WTC11 (cell line): ENCODE measurements around the gene MRPL39. TPM values are rescaled to one million over a fixed set of nuclear protein-coding genes. Genes with fewer than 3 reads are reported as not detected.
A peak's percentile ranks its signal among the peaks of the same experiment; 100 is the strongest.

Experiments
- ATAC-seq: fragments of 200-7000 bp; cut with Tn5 transposase; 2 replicates; pipeline ENCODE4 v1.10.0; 2021; ENCODE audit warnings: mild to moderate bottlenecking, moderate library complexity
- CTCF ChIA-PET: fragments of 300-600 bp; sonication (Branson Sonifier 250); formaldehyde crosslinking; loops from one replicate; lab custom pipeline; 2021; ENCODE audit warnings: antibody characterized with exemption; lab: Charles Lee
- POLR2A ChIA-PET: fragments of 350-600 bp; sonication (Branson Sonifier 250); formaldehyde crosslinking; loops from one replicate; lab custom pipeline; 2021; ENCODE audit warnings: antibody characterized with exemption; lab: Charles Lee
- DNase-seq: peaks from one replicate; pipeline ENCODE4 v3.0.0; 2021; ENCODE audit warnings: low spot score
- H3K27ac Mint-ChIP-seq: 2 replicates; pipeline ENCODE4 v1.8.0; 2021; ENCODE audit warnings: mixed read lengths
- H3K27me3 Mint-ChIP-seq: 2 replicates; pipeline ENCODE4 v1.8.0; 2021; ENCODE audit warnings: low read depth, mild to moderate bottlenecking, moderate library complexity, mixed read lengths
- H3K36me3 Mint-ChIP-seq: 2 replicates; pipeline ENCODE4 v1.8.0; 2021; ENCODE audit warnings: mixed read lengths
- H3K4me1 Mint-ChIP-seq: 2 replicates; pipeline ENCODE4 v1.8.0; 2022; ENCODE audit warnings: mixed read lengths
- H3K4me3 Mint-ChIP-seq: 2 replicates; pipeline ENCODE4 v1.8.0; 2021; ENCODE audit warnings: mild to moderate bottlenecking, moderate library complexity, mixed read lengths
- H3K9me3 Mint-ChIP-seq: 2 replicates; pipeline ENCODE4 v1.8.0; 2021; ENCODE audit warnings: mixed read lengths
- AR ChIP-seq: fragments of 250-450 bp; sonication (Bioruptor Pico); IDR thresholded peaks from 2 replicates; pipeline ENCODE4 v1.9.0; 2021; ENCODE audit warnings: mild to moderate bottlenecking
- ATF6 ChIP-seq: sonication (generic); formaldehyde crosslinking; IDR thresholded peaks from 2 replicates; pipeline ENCODE4 v1.8.1; 2023; ENCODE audit warnings: mild to moderate bottlenecking, missing genetic modification reagents
- CBFB ChIP-seq: sonication (generic); formaldehyde crosslinking; IDR thresholded peaks from 2 replicates; pipeline ENCODE4 v1.8.1; 2022; ENCODE audit warnings: mild to moderate bottlenecking, low read depth, missing genetic modification reagents
- ELF4 ChIP-seq: sonication (generic); formaldehyde crosslinking; IDR thresholded peaks from 2 replicates; pipeline ENCODE4 v1.8.1; 2022; ENCODE audit warnings: low read depth, mild to moderate bottlenecking, moderate library complexity, missing genetic modification reagents
- FOXK1 ChIP-seq: sonication (generic); formaldehyde crosslinking; IDR thresholded peaks from 2 replicates; pipeline ENCODE4 v1.8.0; 2022; ENCODE audit warnings: mild to moderate bottlenecking, moderate library complexity, missing genetic modification reagents
- GABPB1 ChIP-seq: sonication (generic); formaldehyde crosslinking; IDR thresholded peaks from 2 replicates; pipeline ENCODE4 v1.8.1; 2023; ENCODE audit warnings: mild to moderate bottlenecking, missing genetic modification reagents
- GTF2I ChIP-seq: fragments of 250-450 bp; sonication (Bioruptor Pico); conservative IDR thresholded peaks from 2 replicates; pipeline ENCODE4 v1.4.0; 2021; ENCODE audit warnings: mild to moderate bottlenecking
- MXD4 ChIP-seq: fragments of 250-450 bp; sonication (Bioruptor Pico); IDR thresholded peaks from 2 replicates; pipeline ENCODE4 v1.8.0; 2021; ENCODE audit warnings: mild to moderate bottlenecking, moderate library complexity, borderline replicate concordance
- NFATC4 ChIP-seq: fragments of 250-450 bp; sonication (Bioruptor Pico); IDR thresholded peaks from 2 replicates; pipeline ENCODE4 v1.9.0; 2021; ENCODE audit warnings: mild to moderate bottlenecking
- TCF7 ChIP-seq: sonication (generic); formaldehyde crosslinking; IDR thresholded peaks from 2 replicates; pipeline ENCODE4 v1.8.0; 2022; ENCODE audit warnings: mild to moderate bottlenecking, low read depth, missing genetic modification reagents, moderate library complexity
- TP53 ChIP-seq: sonication (generic); formaldehyde crosslinking; IDR thresholded peaks from 2 replicates; pipeline ENCODE4 v1.8.1; 2023; ENCODE audit warnings: mild to moderate bottlenecking, missing genetic modification reagents
- ZNF219 ChIP-seq: sonication (generic); formaldehyde crosslinking; IDR thresholded peaks from 2 replicates; pipeline ENCODE4 v1.8.0; 2023; ENCODE audit warnings: missing genetic modification reagents, mild to moderate bottlenecking, borderline replicate concordance
- ZNF263 ChIP-seq: sonication (generic); formaldehyde crosslinking; IDR thresholded peaks from 2 replicates; pipeline ENCODE4 v1.8.1; 2022; ENCODE audit warnings: low read depth, mild to moderate bottlenecking, moderate library complexity, missing genetic modification reagents
- ZNF416 ChIP-seq: fragments of 250-450 bp; sonication (Bioruptor Pico); IDR thresholded peaks from 2 replicates; pipeline ENCODE4 v1.9.0; 2021; ENCODE audit warnings: mild to moderate bottlenecking, inconsistent platforms
- ZNF423 ChIP-seq: fragments of 250-450 bp; sonication (Bioruptor Pico); IDR thresholded peaks from 2 replicates; pipeline ENCODE4 v2.1.2; 2022; ENCODE audit warnings: mild to moderate bottlenecking, moderate library complexity
- ZNF671 ChIP-seq: fragments of 250-450 bp; sonication (Bioruptor Pico); IDR thresholded peaks from 2 replicates; pipeline ENCODE4 v1.8.0; 2021; ENCODE audit warnings: mild to moderate bottlenecking
- total RNA-seq: library from RNA; stranded (reverse); gene quantifications from 3 replicates; pipeline ENCODE4 v1.2.3, GENCODE V29; 2021
- TF ChIP-seq, protein P1 (sequence below): sonication (generic); formaldehyde crosslinking; IDR thresholded peaks from 2 replicates; pipeline ENCODE4 v1.8.0; 2022; ENCODE audit warnings: mild to moderate bottlenecking, missing genetic modification reagents
- TF ChIP-seq, protein P2 (sequence below): fragments of 250-450 bp; sonication (Bioruptor Pico); IDR thresholded peaks from 2 replicates; pipeline ENCODE4 v1.8.0; 2021; ENCODE audit warnings: mild to moderate bottlenecking
- TF ChIP-seq, protein P3 (sequence below): sonication (generic); formaldehyde crosslinking; IDR thresholded peaks from 2 replicates; pipeline ENCODE4 v1.8.1; 2022; ENCODE audit warnings: mild to moderate bottlenecking, moderate library complexity, missing genetic modification reagents
- TF ChIP-seq, protein P4 (sequence below): sonication (generic); formaldehyde crosslinking; IDR thresholded peaks from 2 replicates; pipeline ENCODE4 v1.8.1; 2022; ENCODE audit warnings: low read depth, mild to moderate bottlenecking, moderate library complexity, missing genetic modification reagents, borderline replicate concordance

Gene MRPL39
- total RNA-seq, 1 experiment from 2014 or later = 34.7 TPM

DNA sequence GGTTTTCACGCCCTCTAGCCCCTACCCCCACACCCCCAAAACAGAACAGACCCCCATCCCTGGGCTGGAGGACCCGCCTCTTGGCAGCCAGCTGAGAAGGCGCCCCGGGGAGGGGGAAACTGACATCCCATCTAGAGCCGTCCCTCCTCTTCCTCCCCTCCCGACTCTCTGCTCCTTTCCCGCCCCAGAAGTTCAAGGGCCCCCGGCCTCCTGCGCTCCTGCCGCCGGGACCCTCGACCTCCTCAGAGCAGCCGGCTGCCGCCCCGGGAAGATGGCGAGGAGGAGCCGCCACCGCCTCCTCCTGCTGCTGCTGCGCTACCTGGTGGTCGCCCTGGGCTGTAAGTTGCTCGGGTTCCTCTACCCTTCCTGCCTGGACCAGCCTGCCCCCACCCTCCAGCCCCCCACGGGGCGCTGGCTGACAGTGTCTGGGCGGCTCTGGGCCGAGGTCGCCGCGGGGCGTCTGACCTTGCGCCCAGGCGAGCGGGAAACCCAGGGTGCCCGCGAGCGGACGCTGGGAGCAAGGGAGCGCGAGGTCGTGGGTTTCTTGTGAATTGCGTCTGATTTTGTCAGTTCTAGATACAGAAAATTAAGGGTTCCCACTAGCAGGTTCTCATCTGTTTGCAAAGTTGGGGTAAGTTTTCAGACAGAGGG, 32.4 kb upstream of the MRPL39 start (continued):
- no peak for TF ChIP-seq TCF7 (CRISPR knock-in tag)
- TF ChIP-seq GTF2I (CRISPR knock-in tag) = no peak
- TF ChIP-seq ZNF671 (CRISPR knock-in tag) = no peak
- peak; percentile 58; the same call in 1 of the 2 replicates for TF ChIP-seq ZNF423 (CRISPR knock-in tag)
- TF ChIP-seq MXD4 (CRISPR knock-in tag) = no peak
- TF ChIP-seq, protein P1, sequence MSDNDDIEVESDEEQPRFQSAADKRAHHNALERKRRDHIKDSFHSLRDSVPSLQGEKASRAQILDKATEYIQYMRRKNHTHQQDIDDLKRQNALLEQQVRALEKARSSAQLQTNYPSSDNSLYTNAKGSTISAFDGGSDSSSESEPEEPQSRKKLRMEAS (CRISPR knock-in tag) = peak; percentile 58; the same call in 1 of the 2 replicates
- TF ChIP-seq FOXK1 (CRISPR knock-in tag) = 0 out of 2 replicates have a peak, but pooled peaks have one; percentile 17
- no peak for TF ChIP-seq ZNF416
- no peak for TF ChIP-seq GABPB1
- TF ChIP-seq, protein P2, sequence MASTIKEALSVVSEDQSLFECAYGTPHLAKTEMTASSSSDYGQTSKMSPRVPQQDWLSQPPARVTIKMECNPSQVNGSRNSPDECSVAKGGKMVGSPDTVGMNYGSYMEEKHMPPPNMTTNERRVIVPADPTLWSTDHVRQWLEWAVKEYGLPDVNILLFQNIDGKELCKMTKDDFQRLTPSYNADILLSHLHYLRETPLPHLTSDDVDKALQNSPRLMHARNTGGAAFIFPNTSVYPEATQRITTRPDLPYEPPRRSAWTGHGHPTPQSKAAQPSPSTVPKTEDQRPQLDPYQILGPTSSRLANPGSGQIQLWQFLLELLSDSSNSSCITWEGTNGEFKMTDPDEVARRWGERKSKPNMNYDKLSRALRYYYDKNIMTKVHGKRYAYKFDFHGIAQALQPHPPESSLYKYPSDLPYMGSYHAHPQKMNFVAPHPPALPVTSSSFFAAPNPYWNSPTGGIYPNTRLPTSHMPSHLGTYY = no peak
- TF ChIP-seq ZNF263 (CRISPR knock-in tag) = no peak
- TF ChIP-seq ATF6 (CRISPR knock-in tag) = no peak
- TF ChIP-seq, protein P3, sequence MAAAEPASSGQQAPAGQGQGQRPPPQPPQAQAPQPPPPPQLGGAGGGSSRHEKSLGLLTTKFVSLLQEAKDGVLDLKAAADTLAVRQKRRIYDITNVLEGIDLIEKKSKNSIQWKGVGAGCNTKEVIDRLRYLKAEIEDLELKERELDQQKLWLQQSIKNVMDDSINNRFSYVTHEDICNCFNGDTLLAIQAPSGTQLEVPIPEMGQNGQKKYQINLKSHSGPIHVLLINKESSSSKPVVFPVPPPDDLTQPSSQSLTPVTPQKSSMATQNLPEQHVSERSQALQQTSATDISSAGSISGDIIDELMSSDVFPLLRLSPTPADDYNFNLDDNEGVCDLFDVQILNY (CRISPR knock-in tag) = 0 out of 2 replicates have a peak, but pooled peaks have one; percentile 22

GRCh38 chr21:25638660-25639550, 31.6 kb upstream of the MRPL39 start, which contains the start of gene JAM2:
TSS of gene JAM2 (plus strand) at chr21:25639258. CDS start at chr21:25639822, 564 bp downstream.
- 0 out of 2 replicates have a peak within 1 kb of the TSS, but pooled peaks have one; percentile 38 for H3K27ac Mint-ChIP-seq
- POLR2A ChIA-PET = no interaction called here
- TF ChIP-seq TP53 (CRISPR knock-in tag) (no peak), ELF4 (CRISPR knock-in tag) (no peak), NFATC4 (CRISPR knock-in tag) (no peak), AR (no peak), ZNF219 (CRISPR knock-in tag) (no peak), CBFB (no peak)
- TF ChIP-seq, protein P4, sequence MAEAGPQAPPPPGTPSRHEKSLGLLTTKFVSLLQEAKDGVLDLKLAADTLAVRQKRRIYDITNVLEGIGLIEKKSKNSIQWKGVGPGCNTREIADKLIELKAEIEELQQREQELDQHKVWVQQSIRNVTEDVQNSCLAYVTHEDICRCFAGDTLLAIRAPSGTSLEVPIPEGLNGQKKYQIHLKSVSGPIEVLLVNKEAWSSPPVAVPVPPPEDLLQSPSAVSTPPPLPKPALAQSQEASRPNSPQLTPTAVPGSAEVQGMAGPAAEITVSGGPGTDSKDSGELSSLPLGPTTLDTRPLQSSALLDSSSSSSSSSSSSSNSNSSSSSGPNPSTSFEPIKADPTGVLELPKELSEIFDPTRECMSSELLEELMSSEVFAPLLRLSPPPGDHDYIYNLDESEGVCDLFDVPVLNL (CRISPR knock-in tag) = no peak
- peak; percentile 60 for ATAC-seq
- peak within 1 kb of the TSS; percentile 71 for H3K4me3 Mint-ChIP-seq
- no peaks in the 10 kb centered on the region for H3K9me3 Mint-ChIP-seq
- H3K27me3 Mint-ChIP-seq = peaks cover 35% of the 10 kb centered on the region
- CTCF ChIA-PET = interaction anchor here (0.7 to 0.9 kb wide), 2 partner anchors 16 to 163 kb away, joined by 3 read pairs; no protein-coding TSS in a partner anchor
- DNase-seq = peak; percentile 58
- peaks cover 17% of the 10 kb centered on the region for H3K4me1 Mint-ChIP-seq
- H3K36me3 Mint-ChIP-seq = no peaks in the 10 kb centered on the region
